ENCODE results near the gene CDK11B.

GRCh38 chr1:1665815-1666251 is 7.0 kb upstream of the CDK11B start:
- TF ChIP-seq, protein P1, sequence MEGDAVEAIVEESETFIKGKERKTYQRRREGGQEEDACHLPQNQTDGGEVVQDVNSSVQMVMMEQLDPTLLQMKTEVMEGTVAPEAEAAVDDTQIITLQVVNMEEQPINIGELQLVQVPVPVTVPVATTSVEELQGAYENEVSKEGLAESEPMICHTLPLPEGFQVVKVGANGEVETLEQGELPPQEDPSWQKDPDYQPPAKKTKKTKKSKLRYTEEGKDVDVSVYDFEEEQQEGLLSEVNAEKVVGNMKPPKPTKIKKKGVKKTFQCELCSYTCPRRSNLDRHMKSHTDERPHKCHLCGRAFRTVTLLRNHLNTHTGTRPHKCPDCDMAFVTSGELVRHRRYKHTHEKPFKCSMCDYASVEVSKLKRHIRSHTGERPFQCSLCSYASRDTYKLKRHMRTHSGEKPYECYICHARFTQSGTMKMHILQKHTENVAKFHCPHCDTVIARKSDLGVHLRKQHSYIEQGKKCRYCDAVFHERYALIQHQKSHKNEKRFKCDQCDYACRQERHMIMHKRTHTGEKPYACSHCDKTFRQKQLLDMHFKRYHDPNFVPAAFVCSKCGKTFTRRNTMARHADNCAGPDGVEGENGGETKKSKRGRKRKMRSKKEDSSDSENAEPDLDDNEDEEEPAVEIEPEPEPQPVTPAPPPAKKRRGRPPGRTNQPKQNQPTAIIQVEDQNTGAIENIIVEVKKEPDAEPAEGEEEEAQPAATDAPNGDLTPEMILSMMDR (IDR thresholded peaks at IDR 0.05): no peak
- TF ChIP-seq POLR2A (IDR thresholded peaks at IDR 0.05): no peak

Measured in lower leg skin (tissue), 3 donors.